ENCODE results near the gene NUDT22.

Gene NUDT22

GRCh38 chr11:64249563-64250414, 23.7 kb downstream of the NUDT22 start:
- Histone ChIP-seq H3K79me2 (ENCODE audit: control insufficient read depth, low read length) (peaks cover 31% of the 10 kb centered on the region), H4K20me1 (ENCODE audit: control insufficient read depth, insufficient read depth, low read depth, low read length) (peaks cover 5% of the 10 kb centered on the region; the same call in 1 of the 2 replicates), H3K4me3 (ENCODE audit: low read length) (no peak overlapping the region), H3K9me3 (ENCODE audit: control insufficient read depth, insufficient read depth, low read length) (no peaks in the 10 kb centered on the region), H3F3A (ENCODE audit: control insufficient read depth, insufficient read depth) (peaks cover 20% of the 10 kb centered on the region), H3K27me3 (ENCODE audit: control insufficient read depth, low read length) (no peaks in the 10 kb centered on the region), H3K27ac (ENCODE audit: low read depth, low read length) (no peak overlapping the region), H3K36me3 (ENCODE audit: control insufficient read depth, low read length) (peaks cover 16% of the 10 kb centered on the region), H3K9me2 (replicated peaks; ENCODE audit: control insufficient read depth, low read length) (no peaks in the 10 kb centered on the region), H3K4me1 (ENCODE audit: control insufficient read depth, low read length) (peaks cover 51% of the 10 kb centered on the region), H3K4me2 (ENCODE audit: low read length) (no peak overlapping the region)
- TF ChIP-seq CTCF (IDR thresholded peaks at IDR 0.05; ENCODE audit: low read depth, low read length, poor library complexity, severe bottlenecking) (no peak), EZH2phosphoT487 (IDR thresholded peaks at IDR 0.05; ENCODE audit: borderline replicate concordance, low read length) (no peak)

- Histone ChIP-seq H3F3A (ENCODE audit: control insufficient read depth, insufficient read depth) (peaks cover 16% of the 10 kb centered on the region), H3K9me2 (replicated peaks; ENCODE audit: control insufficient read depth, low read length) (no peaks in the 10 kb centered on the region), H3K4me1 (ENCODE audit: control insufficient read depth, low read length) (peaks cover 44% of the 10 kb centered on the region), H3K4me3 (ENCODE audit: low read length) (peak overlapping the region; percentile 95), H3K27me3 (ENCODE audit: control insufficient read depth, low read length) (no peaks in the 10 kb centered on the region), H3K9me3 (ENCODE audit: control insufficient read depth, insufficient read depth, low read length) (no peaks in the 10 kb centered on the region), H3K4me2 (ENCODE audit: low read length) (peak overlapping the region; percentile 92), H3K36me3 (ENCODE audit: control insufficient read depth, low read length) (peaks cover 15% of the 10 kb centered on the region), H4K20me1 (ENCODE audit: control insufficient read depth, insufficient read depth, low read depth, low read length) (peaks cover 5% of the 10 kb centered on the region; the same call in 1 of the 2 replicates), H3K27ac (ENCODE audit: low read depth, low read length) (no peak overlapping the region), H3K79me2 (ENCODE audit: control insufficient read depth, low read length) (peaks cover 24% of the 10 kb centered on the region)
- TF ChIP-seq EZH2phosphoT487 (IDR thresholded peaks at IDR 0.05; ENCODE audit: borderline replicate concordance, low read length) = no peak
- no peak for TF ChIP-seq CTCF (IDR thresholded peaks at IDR 0.05; ENCODE audit: low read depth, low read length, poor library complexity, severe bottlenecking)
Measured at GRCh38 chr11:64250415-64251015, 24.4 kb downstream of the NUDT22 start.

- H3K79me2 ChIP-seq (ENCODE audit: control insufficient read depth, low read length) = peaks cover 17% of the 10 kb centered on the region
- peaks cover 5% of the 10 kb centered on the region; the same call in 1 of the 2 replicates for H4K20me1 ChIP-seq (ENCODE audit: control insufficient read depth, insufficient read depth, low read depth, low read length)
- peaks cover 42% of the 10 kb centered on the region for H3K4me1 ChIP-seq (ENCODE audit: control insufficient read depth, low read length)
- H3K4me2 ChIP-seq (ENCODE audit: low read length) = peak within 1 kb of the TSS; percentile 97
- peak within 1 kb of the TSS; percentile 5; the same call in 1 of the 2 replicates for H3K27ac ChIP-seq (ENCODE audit: low read depth, low read length)
- H3K9me2 ChIP-seq (replicated peaks; ENCODE audit: control insufficient read depth, low read length) = no peaks in the 10 kb centered on the region
- H3K4me3 ChIP-seq (ENCODE audit: low read length) = peak within 1 kb of the TSS; percentile 95
- peaks cover 16% of the 10 kb centered on the region for H3F3A ChIP-seq (ENCODE audit: control insufficient read depth, insufficient read depth)
- TF ChIP-seq CTCF (IDR thresholded peaks at IDR 0.05; ENCODE audit: low read depth, low read length, poor library complexity, severe bottlenecking) = peak; percentile 66
- no peak for TF ChIP-seq EZH2phosphoT487 (IDR thresholded peaks at IDR 0.05; ENCODE audit: borderline replicate concordance, low read length)
- H3K36me3 ChIP-seq (ENCODE audit: control insufficient read depth, low read length) = peaks cover 14% of the 10 kb centered on the region
- H3K27me3 ChIP-seq (ENCODE audit: control insufficient read depth, low read length) = no peaks in the 10 kb centered on the region
- H3K9me3 ChIP-seq (ENCODE audit: control insufficient read depth, insufficient read depth, low read length) = no peaks in the 10 kb centered on the region
Measured at GRCh38 chr11:64251016-64251752, 25.1 kb downstream of the NUDT22 start, which contains the start of gene PLCB3. TSS of gene PLCB3 (plus strand) at chr11:64251530. CDS start at chr11:64251650, 120 bp downstream.

All from DOHH2 (cell line).